GM23338 (cell line): ENCODE data around the gene AK9. TPM values are rescaled to one million over a fixed set of nuclear protein-coding genes. Genes with fewer than 3 reads are reported as not detected.

Source experiments
- ATAC-seq: fragments of 200-7000 bp; cut with Tn5 transposase; 3 replicates; pipeline ENCODE4 v1.9.1; 2020
- DNase-seq: peaks from one replicate; pipeline ENCODE4 v3.0.0-alpha.2; 2015; ENCODE audit warnings: low spot score
- H2AFZ ChIP-seq: fragments of 200-600 bp; sonication (generic); 2 replicates; pipeline ENCODE4 v1.8.0; 2016; ENCODE audit warnings: antibody characterized with exemption, mild to moderate bottlenecking, moderate library complexity
- H3F3A ChIP-seq: fragments of 200-600 bp; sonication (generic); replicated peaks from 2 replicates; pipeline ENCODE4 v1.8.0; 2017; ENCODE audit warnings: antibody characterized with exemption, mixed run types, low read depth
- H3K27ac ChIP-seq: fragments of 200-600 bp; sonication (generic); 2 replicates; pipeline ENCODE4 v1.6.1; 2016; ENCODE audit warnings: low read depth
- H3K27me3 ChIP-seq: fragments of 200-600 bp; sonication (generic); 2 replicates; pipeline ENCODE4 v1.8.0; 2016; ENCODE audit warnings: mild to moderate bottlenecking, mixed run types, moderate library complexity; ENCODE audit not compliant: insufficient read depth
- H3K36me3 ChIP-seq: fragments of 200-600 bp; sonication (generic); 2 replicates; pipeline ENCODE4 v1.8.0; 2016; ENCODE audit warnings: mild to moderate bottlenecking; ENCODE audit not compliant: insufficient read depth
- H3K4me1 ChIP-seq: fragments of 200-600 bp; sonication (generic); 2 replicates; pipeline ENCODE4 v1.8.0; 2016; ENCODE audit warnings: mild to moderate bottlenecking, moderate library complexity; ENCODE audit not compliant: insufficient read depth
- H3K4me2 ChIP-seq: fragments of 200-600 bp; sonication (generic); 2 replicates; pipeline ENCODE4 v1.7.1; 2017; ENCODE audit warnings: mixed run types
- H3K4me3 ChIP-seq: fragments of 200-600 bp; sonication (generic); 2 replicates; pipeline ENCODE4 v1.6.1; 2016; ENCODE audit warnings: mixed run types
- H3K79me2 ChIP-seq: fragments of 200-600 bp; sonication (generic); replicated peaks from 2 replicates; pipeline ENCODE4 v1.8.0; 2017; ENCODE audit warnings: mild to moderate bottlenecking; ENCODE audit not compliant: insufficient read depth
- H3K9me2 ChIP-seq: fragments of 200-600 bp; sonication (generic); 2 replicates; pipeline ENCODE4 v1.8.0; 2017; ENCODE audit not compliant: insufficient read depth
- H4K20me1 ChIP-seq: fragments of 200-600 bp; sonication (generic); replicated peaks from 2 replicates; pipeline ENCODE4 v1.8.0; 2017; ENCODE audit warnings: mild to moderate bottlenecking; ENCODE audit not compliant: insufficient read depth
- H3K27ac Mint-ChIP-seq: 2 replicates; pipeline ENCODE4 v1.8.0; 2020; ENCODE audit warnings: inconsistent platforms, mild to moderate bottlenecking, moderate library complexity, mixed read lengths
- H3K27me3 Mint-ChIP-seq: 3 replicates; pipeline ENCODE4 v1.8.0; 2022; ENCODE audit warnings: low read depth, mild to moderate bottlenecking, moderate library complexity, mixed read lengths, inconsistent platforms; ENCODE audit not compliant: insufficient read depth, poor library complexity
- H3K36me3 Mint-ChIP-seq: 3 replicates; pipeline ENCODE4 v1.8.0; 2021; ENCODE audit warnings: low read depth, mild to moderate bottlenecking, inconsistent platforms, moderate library complexity, mixed read lengths
- H3K4me1 Mint-ChIP-seq: 3 replicates; pipeline ENCODE4 v1.8.0; 2020; ENCODE audit warnings: mild to moderate bottlenecking, inconsistent platforms, mixed read lengths
- H3K4me3 Mint-ChIP-seq: 3 replicates; pipeline ENCODE4 v1.8.0; 2021; ENCODE audit warnings: moderate library complexity, mild to moderate bottlenecking, inconsistent platforms, mixed read lengths
- H3K9me3 Mint-ChIP-seq: 3 replicates; pipeline ENCODE4 v1.8.0; 2020; ENCODE audit warnings: moderate library complexity, mild to moderate bottlenecking, inconsistent platforms, mixed read lengths
- CREB1 ChIP-seq: fragments of 250-450 bp; sonication (Bioruptor Pico); IDR thresholded peaks from 2 replicates; pipeline ENCODE4 v1.5.0; 2020; ENCODE audit warnings: low read depth, mild to moderate bottlenecking, moderate library complexity
- EZH2 ChIP-seq: fragments of 200-600 bp; sonication (generic); IDR thresholded peaks from one replicate; pipeline ENCODE4 v1.8.0; 2017; ENCODE audit warnings: antibody characterized with exemption, mild to moderate bottlenecking, low read depth; ENCODE audit not compliant: unreplicated experiment
- EZH2phosphoT487 ChIP-seq: fragments of 200-600 bp; sonication (generic); IDR thresholded peaks from one replicate; pipeline ENCODE4 v1.8.1; 2018; ENCODE audit warnings: antibody characterized with exemption; ENCODE audit not compliant: unreplicated experiment
- JUNB ChIP-seq: IDR thresholded peaks from one replicate; pipeline ENCODE4 v1.6.1; 2016; ENCODE audit warnings: antibody characterized with exemption; ENCODE audit not compliant: unreplicated experiment
- NANOG ChIP-seq: IDR thresholded peaks from 2 replicates; pipeline ENCODE4 v1.6.1; 2016; ENCODE audit warnings: antibody characterized with exemption, borderline replicate concordance
- POLR2AphosphoS5 ChIP-seq: IDR thresholded peaks from 2 replicates; pipeline ENCODE4 v1.6.1; 2016; ENCODE audit warnings: antibody characterized with exemption, low read depth
- STAT1 ChIP-seq: IDR thresholded peaks from one replicate; pipeline ENCODE4 v1.6.1; 2016; ENCODE audit warnings: antibody characterized with exemption; ENCODE audit not compliant: unreplicated experiment
- ZNF114 ChIP-seq: fragments of 250-450 bp; sonication (Bioruptor Pico); IDR thresholded peaks from 2 replicates; pipeline ENCODE4 v1.5.0; 2020; ENCODE audit warnings: mild to moderate bottlenecking, moderate library complexity
- ZNF331 ChIP-seq: fragments of 250-450 bp; sonication (Bioruptor Pico); IDR thresholded peaks from 2 replicates; pipeline ENCODE4 v1.5.0; 2020; ENCODE audit warnings: low read depth, mild to moderate bottlenecking, moderate library complexity
- polyA plus RNA-seq: library from polyadenylated mRNA; unstranded; fragments of >200 nt; fragmentation: Nextera tagmentation; extraction: Ambion mirVana; gene quantifications from 2 replicates; pipeline ENCODE4 v1.2.1, GENCODE V29; 2016
- total RNA-seq: library from RNA; depleted of rRNA; stranded (reverse); fragments of >200 nt; shearing (Covaris generic); gene quantifications from 2 replicates; pipeline ENCODE4 v1.2.3, GENCODE V29; 2014
- TF ChIP-seq, protein P1 (sequence below), 2 experiments: fragments of 200-600 bp in 1 of 2; sonication (generic) in 1 of 2; conservative IDR thresholded peaks; 2 replicates each; pipeline versions ENCODE4 v1.5.1 to v1.6.1; 2016 to 2017; ENCODE audit warnings: antibody characterized with exemption in 2 of 2, low read depth in 2 of 2, mild to moderate bottlenecking in 2 of 2, moderate library complexity in 1 of 2
- TF ChIP-seq, protein P2 (sequence below): fragments of 250-450 bp; sonication (Bioruptor Pico); IDR thresholded peaks from 2 replicates; pipeline ENCODE4 v1.5.0; 2020; ENCODE audit warnings: mild to moderate bottlenecking, moderate library complexity
- TF ChIP-seq, protein P3 (sequence below): IDR thresholded peaks from 2 replicates; pipeline ENCODE4 v1.6.1; 2016; ENCODE audit warnings: antibody characterized with exemption
- TF ChIP-seq, protein P4 (sequence below): IDR thresholded peaks from one replicate; pipeline ENCODE4 v1.6.1; 2018; ENCODE audit warnings: antibody characterized with exemption; ENCODE audit not compliant: unreplicated experiment

Gene AK9
- total and polyA plus RNA-seq, 2 experiments from 2014 or later = 2.0 to 6.4 TPM

DNA sequence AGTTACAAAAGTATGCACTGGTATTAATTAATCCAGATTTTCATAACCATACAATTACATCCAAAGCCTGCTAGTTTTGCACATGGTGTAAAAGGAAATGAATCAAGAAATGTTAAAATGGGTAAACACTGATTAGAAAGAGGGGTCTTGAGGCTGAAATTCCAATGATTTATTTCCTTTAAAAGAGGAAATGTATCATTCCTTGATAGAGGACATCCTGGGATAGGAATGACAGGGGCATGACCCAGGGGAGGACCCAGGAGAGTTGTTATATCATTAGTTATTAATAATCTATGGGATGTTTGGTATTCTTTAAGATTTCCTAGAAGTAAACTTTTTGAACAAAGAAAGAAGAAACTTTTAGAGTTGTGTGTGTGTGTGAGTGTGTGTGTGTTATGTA lies 18.2 kb downstream of the AK9 start:
- peaks cover 13% of the 10 kb centered on the region for H3K4me1 Mint-ChIP-seq
- Histone ChIP-seq H3K4me2 (0 out of 2 replicates have a peak overlapping the region, but pooled peaks have one; percentile 22), H3F3A (no peaks in the 10 kb centered on the region), H2AFZ (no peak overlapping the region), H3K4me3 (no peak overlapping the region), H3K9me2 (no peaks in the 10 kb centered on the region), H4K20me1 (no peaks in the 10 kb centered on the region), H3K36me3 (no peaks in the 10 kb centered on the region), H3K27me3 (no peaks in the 10 kb centered on the region), H3K27ac (no peak overlapping the region), H3K4me1 (peaks cover 15% of the 10 kb centered on the region; the same call in 1 of the 2 replicates), H3K79me2 (no peaks in the 10 kb centered on the region)
- ATAC-seq = no peak
- no peak overlapping the region for H3K27ac Mint-ChIP-seq
- DNase-seq = no peak
- H3K27me3 Mint-ChIP-seq = no peaks in the 10 kb centered on the region
- H3K4me3 Mint-ChIP-seq = no peak overlapping the region
- H3K36me3 Mint-ChIP-seq = no peaks in the 10 kb centered on the region; the same call in 2 of the 3 replicates
- TF ChIP-seq NANOG (no peak), STAT1 (no peak), ZNF114 (CRISPR knock-in tag) (no peak), CREB1 (CRISPR knock-in tag) (no peak), EZH2phosphoT487 (no peak), ZNF331 (CRISPR knock-in tag) (no peak), EZH2 (no peak), JUNB (no peak), POLR2AphosphoS5 (no peak)
- TF ChIP-seq, protein P1, sequence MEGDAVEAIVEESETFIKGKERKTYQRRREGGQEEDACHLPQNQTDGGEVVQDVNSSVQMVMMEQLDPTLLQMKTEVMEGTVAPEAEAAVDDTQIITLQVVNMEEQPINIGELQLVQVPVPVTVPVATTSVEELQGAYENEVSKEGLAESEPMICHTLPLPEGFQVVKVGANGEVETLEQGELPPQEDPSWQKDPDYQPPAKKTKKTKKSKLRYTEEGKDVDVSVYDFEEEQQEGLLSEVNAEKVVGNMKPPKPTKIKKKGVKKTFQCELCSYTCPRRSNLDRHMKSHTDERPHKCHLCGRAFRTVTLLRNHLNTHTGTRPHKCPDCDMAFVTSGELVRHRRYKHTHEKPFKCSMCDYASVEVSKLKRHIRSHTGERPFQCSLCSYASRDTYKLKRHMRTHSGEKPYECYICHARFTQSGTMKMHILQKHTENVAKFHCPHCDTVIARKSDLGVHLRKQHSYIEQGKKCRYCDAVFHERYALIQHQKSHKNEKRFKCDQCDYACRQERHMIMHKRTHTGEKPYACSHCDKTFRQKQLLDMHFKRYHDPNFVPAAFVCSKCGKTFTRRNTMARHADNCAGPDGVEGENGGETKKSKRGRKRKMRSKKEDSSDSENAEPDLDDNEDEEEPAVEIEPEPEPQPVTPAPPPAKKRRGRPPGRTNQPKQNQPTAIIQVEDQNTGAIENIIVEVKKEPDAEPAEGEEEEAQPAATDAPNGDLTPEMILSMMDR (conservative IDR thresholded peaks at IDR 0.05; ENCODE audit: low read depth in 2 of 2) = no peak
- TF ChIP-seq, protein P2, sequence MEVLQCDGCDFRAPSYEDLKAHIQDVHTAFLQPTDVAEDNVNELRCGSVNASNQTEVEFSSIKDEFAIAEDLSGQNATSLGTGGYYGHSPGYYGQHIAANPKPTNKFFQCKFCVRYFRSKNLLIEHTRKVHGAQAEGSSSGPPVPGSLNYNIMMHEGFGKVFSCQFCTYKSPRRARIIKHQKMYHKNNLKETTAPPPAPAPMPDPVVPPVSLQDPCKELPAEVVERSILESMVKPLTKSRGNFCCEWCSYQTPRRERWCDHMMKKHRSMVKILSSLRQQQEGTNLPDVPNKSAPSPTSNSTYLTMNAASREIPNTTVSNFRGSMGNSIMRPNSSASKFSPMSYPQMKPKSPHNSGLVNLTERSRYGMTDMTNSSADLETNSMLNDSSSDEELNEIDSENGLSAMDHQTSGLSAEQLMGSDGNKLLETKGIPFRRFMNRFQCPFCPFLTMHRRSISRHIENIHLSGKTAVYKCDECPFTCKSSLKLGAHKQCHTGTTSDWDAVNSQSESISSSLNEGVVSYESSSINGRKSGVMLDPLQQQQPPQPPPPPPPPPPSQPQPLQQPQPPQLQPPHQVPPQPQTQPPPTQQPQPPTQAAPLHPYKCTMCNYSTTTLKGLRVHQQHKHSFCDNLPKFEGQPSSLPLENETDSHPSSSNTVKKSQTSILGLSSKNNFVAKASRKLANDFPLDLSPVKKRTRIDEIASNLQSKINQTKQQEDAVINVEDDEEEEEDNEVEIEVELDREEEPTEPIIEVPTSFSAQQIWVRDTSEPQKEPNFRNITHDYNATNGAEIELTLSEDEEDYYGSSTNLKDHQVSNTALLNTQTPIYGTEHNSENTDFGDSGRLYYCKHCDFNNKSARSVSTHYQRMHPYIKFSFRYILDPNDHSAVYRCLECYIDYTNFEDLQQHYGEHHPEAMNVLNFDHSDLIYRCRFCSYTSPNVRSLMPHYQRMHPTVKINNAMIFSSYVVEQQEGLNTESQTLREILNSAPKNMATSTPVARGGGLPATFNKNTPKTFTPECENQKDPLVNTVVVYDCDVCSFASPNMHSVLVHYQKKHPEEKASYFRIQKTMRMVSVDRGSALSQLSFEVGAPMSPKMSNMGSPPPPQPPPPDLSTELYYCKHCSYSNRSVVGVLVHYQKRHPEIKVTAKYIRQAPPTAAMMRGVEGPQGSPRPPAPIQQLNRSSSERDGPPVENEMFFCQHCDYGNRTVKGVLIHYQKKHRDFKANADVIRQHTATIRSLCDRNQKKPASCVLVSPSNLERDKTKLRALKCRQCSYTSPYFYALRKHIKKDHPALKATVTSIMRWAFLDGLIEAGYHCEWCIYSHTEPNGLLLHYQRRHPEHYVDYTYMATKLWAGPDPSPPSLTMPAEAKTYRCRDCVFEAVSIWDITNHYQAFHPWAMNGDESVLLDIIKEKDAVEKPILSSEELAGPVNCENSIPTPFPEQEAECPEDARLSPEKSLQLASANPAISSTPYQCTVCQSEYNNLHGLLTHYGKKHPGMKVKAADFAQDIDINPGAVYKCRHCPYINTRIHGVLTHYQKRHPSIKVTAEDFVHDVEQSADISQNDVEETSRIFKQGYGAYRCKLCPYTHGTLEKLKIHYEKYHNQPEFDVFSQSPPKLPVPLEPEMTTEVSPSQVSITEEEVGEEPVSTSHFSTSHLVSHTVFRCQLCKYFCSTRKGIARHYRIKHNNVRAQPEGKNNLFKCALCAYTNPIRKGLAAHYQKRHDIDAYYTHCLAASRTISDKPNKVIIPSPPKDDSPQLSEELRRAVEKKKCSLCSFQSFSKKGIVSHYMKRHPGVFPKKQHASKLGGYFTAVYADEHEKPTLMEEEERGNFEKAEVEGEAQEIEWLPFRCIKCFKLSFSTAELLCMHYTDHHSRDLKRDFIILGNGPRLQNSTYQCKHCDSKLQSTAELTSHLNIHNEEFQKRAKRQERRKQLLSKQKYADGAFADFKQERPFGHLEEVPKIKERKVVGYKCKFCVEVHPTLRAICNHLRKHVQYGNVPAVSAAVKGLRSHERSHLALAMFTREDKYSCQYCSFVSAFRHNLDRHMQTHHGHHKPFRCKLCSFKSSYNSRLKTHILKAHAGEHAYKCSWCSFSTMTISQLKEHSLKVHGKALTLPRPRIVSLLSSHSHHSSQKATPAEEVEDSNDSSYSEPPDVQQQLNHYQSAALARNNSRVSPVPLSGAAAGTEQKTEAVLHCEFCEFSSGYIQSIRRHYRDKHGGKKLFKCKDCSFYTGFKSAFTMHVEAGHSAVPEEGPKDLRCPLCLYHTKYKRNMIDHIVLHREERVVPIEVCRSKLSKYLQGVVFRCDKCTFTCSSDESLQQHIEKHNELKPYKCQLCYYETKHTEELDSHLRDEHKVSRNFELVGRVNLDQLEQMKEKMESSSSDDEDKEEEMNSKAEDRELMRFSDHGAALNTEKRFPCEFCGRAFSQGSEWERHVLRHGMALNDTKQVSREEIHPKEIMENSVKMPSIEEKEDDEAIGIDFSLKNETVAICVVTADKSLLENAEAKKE (CRISPR knock-in tag) = no peak
- TF ChIP-seq, protein P3, sequence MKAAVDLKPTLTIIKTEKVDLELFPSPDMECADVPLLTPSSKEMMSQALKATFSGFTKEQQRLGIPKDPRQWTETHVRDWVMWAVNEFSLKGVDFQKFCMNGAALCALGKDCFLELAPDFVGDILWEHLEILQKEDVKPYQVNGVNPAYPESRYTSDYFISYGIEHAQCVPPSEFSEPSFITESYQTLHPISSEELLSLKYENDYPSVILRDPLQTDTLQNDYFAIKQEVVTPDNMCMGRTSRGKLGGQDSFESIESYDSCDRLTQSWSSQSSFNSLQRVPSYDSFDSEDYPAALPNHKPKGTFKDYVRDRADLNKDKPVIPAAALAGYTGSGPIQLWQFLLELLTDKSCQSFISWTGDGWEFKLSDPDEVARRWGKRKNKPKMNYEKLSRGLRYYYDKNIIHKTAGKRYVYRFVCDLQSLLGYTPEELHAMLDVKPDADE = no peak
- TF ChIP-seq, protein P4, sequence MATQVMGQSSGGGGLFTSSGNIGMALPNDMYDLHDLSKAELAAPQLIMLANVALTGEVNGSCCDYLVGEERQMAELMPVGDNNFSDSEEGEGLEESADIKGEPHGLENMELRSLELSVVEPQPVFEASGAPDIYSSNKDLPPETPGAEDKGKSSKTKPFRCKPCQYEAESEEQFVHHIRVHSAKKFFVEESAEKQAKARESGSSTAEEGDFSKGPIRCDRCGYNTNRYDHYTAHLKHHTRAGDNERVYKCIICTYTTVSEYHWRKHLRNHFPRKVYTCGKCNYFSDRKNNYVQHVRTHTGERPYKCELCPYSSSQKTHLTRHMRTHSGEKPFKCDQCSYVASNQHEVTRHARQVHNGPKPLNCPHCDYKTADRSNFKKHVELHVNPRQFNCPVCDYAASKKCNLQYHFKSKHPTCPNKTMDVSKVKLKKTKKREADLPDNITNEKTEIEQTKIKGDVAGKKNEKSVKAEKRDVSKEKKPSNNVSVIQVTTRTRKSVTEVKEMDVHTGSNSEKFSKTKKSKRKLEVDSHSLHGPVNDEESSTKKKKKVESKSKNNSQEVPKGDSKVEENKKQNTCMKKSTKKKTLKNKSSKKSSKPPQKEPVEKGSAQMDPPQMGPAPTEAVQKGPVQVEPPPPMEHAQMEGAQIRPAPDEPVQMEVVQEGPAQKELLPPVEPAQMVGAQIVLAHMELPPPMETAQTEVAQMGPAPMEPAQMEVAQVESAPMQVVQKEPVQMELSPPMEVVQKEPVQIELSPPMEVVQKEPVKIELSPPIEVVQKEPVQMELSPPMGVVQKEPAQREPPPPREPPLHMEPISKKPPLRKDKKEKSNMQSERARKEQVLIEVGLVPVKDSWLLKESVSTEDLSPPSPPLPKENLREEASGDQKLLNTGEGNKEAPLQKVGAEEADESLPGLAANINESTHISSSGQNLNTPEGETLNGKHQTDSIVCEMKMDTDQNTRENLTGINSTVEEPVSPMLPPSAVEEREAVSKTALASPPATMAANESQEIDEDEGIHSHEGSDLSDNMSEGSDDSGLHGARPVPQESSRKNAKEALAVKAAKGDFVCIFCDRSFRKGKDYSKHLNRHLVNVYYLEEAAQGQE = no peak
- no peaks in the 10 kb centered on the region for H3K9me3 Mint-ChIP-seq
